ENCODE data around the gene MEIS1.
"Not testable (repeated sequence)": the region's sequence is repeated elsewhere in the genome, so short reads cannot be mapped to it uniquely, and the experiment has no call there.

Gene MEIS1

DNA sequence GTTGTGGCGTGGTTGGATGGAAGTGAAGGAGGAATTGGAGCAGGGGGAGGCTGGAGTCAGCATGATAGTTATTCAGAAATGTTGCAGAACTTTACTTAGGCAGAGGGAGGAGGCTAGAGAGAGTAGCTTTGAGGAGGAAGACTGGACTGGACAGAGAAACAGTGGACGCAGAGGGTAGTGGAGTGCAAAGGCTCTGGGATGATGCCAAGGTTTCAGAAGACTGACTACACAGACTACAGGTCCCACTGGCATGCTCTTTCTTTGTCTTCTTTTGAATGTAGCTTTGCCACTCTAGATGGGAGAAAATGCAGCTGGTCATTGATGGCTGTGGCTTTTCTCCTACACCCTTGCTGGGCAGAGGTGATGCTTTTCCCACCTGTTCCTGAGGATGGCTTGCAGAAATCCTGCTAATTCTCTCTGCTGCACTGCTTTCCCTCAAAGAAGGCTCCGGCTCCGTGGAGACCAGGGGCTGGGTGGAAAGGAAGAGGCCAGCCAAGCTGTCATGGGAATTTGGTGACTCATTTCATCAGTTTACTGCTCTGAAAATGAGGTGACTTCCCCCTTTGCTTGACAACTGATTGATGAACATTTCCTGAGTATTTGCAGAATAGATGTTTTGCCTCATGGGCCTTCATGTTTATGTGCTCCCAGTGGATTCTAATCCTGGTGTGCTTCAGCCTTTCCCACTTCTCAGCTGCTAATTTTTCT lies 42.4 kb downstream of the MEIS1 start:
- DNase-seq: no peak

DNA sequence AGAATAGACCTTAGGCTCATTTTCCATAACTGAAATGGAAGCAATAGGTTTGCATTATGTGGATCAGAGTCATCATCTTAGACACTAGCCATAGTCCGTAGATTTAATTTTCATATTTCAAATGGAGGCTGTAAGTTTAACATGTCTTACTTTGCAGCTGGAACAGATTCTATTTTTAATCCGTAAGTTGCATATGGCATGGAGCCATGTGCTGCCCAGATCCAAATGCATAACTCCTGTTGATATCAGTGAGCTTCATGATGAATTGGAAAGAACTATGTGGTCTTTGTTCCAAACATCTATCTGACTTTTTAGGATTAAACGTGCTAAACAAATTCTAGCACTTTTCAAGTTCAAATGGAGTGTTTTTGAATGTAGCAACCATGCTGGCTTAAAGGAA lies 43.4 kb downstream of the MEIS1 start:
- no peak for DNase-seq

DNA sequence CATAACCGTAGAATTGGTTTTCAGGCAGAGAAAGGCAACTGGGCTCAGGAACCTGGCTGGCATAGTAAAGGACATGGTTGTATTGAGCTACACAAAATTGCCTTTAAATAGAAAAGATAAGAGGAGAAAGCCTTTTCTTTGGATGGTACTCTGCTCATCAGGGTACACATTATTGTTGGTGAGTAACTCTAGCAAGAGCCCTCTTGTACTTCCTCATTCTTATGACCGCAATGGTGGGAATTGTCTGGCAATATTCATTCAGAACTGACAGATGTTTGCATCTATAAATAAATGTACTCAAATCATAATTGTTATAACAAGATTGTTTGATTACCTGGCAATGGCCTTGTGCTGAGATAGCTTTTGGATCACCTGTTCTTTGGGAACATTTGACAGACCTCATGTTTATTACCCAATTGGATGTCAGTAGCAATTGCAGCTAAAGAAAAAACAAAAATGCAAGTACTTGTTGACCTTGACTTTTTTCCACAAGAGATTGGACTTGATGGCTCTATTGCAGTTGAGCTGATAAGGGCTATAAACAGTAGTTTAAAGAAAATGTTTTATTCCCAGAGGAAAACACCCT lies 43.9 kb downstream of the MEIS1 start:
- no peak for DNase-seq

- no peak for DNase-seq
Measured at GRCh38 chr2:66481100-66481549, 46.2 kb downstream of the MEIS1 start.

GRCh38 chr2:66485252-66485651 lies 50.3 kb downstream of the MEIS1 start:
- not testable (repeated sequence) for DNase-seq

GRCh38 chr2:66488946-66489345 lies 54.0 kb downstream of the MEIS1 start:
- DNase-seq: no peak

DNA sequence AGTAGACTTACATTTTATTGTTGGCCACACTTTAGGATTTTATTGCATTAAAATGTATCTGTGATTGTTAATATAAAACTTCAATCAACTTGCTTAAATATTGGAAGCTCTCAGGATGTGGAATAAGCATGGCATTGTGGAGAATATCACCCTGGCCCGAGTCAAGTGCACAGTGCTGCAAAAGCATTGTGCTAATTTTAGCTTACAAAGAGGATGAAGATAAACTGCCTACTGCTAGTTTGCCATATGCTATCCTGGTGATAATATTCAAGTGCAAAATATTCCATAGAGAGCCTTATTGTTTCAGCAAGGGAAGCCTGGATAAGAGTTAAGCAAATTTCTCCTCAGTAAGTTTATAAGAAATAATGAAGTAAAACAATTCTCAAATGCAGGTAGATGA lies 54.5 kb downstream of the MEIS1 start:
- DNase-seq: no peak

- no peak for DNase-seq
Measured at GRCh38 chr2:66490588-66491001, 55.7 kb downstream of the MEIS1 start.

- no peak for DNase-seq
Measured at GRCh38 chr2:66494708-66495107, 59.8 kb downstream of the MEIS1 start.

DNA sequence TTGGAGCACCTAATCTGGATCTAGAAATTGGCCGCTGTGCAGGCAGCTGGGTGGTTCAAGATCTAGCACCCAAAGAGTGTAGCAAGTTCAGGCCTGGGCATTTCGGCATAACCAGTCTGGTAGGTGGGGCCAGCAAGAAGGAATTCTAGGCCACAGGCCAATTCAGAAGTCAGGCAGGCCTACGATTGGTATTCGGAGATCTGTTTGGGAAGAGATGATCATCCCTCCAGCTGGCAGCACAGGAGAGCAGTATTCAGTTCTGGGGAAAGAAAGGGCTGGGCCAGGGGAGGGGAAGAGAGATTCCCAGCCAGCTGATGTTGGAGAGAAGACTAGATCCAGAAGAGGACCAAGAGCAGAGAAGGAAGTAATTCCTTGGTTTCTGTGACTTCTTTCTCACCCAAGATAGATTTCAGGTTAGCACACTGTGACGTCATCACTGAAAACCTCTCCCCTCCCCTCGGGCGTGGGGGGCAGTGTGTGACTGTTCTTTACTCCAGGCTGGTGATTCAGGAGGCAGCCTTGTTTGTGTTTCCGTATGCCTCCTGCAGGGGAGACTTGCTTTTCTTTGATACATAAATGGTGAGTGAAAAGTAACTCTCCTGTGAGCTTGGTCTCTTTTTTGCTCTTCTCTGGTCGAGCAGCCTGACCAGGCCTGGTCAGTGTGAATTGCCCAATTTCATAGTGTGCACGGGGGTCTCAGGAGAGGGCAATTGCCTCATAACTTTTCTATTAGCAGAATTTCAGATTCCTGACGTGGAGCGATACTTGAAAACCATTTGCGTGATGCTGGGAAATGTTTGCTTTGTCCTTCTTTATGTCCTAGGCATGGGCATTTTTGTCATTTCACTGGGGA lies 61.1 kb downstream of the MEIS1 start:
- no peak for DNase-seq

DNA sequence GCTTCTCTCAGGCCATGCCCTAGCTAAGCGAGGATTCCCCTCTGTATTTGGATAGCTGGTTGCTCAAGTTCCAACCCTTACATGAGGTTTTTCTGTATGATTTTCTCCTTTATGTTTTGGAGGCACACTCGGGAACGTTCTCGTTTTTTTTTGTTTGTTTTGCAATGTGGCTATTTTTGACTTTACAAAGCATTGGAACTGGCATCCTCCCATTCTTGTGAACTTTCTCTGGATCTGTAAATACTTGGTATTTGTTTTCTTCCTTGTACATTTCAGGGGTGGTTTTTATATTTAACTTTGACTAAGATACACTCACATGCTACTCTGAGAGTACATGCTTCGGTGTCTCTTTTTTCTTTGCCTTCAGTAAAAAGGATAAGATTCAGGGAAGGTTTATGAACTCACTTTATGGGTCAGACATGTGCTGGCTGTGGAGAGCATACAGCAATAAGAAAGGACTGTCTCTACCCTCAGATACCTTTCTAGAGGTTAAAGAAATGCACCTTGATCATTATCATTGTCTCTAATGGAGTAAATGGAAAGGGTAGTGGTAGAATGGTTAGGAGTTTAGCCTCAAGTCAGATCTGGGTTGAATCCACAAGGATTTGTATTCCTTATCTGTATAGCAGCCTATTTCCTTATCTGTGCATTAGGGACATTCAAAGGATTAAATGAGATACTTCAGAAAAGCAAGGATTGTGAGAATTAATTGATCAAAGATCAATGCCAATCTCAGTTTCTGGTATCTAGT lies 61.9 kb downstream of the MEIS1 start:
- no peak for DNase-seq

DNA sequence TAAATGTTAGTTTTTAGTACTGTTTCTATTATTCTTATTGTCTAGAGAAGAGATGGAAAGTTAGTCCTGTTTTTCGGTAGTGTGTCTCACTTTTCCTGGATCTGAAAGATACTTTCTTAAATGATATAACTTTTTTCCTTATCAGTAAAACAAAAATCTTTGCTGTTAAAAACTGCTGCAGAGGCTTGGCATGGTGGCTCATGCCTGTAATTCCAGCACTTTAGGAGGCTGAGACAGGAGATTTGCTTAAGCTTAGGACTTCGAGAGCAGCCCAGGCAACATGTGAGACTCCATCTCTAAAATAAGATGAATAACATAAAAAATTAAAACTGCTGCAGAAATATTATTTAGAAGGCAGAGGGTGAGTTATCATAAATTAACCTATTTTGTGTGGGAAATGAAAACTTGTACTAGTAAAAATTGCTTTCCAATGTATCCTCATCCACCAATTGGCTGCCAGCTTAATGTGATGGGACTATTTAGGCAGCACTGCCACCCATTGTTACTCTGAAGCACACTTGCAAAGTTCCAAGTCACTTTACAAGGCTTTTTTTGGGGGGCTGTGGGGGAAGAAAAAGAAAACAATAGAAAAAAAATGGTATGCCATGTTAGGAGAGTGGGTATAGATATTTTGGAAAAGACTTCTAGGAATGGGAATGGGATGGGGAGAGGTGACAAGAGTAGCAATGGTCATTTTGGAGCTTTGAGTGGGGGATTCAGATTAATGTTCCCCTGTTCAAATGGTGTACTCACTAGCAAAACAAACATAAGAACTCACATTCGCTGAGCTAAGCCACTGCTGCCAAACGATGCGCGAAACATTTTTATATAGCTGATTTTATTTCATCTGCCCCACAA lies 62.7 kb downstream of the MEIS1 start:
- no peak for DNase-seq

DNA sequence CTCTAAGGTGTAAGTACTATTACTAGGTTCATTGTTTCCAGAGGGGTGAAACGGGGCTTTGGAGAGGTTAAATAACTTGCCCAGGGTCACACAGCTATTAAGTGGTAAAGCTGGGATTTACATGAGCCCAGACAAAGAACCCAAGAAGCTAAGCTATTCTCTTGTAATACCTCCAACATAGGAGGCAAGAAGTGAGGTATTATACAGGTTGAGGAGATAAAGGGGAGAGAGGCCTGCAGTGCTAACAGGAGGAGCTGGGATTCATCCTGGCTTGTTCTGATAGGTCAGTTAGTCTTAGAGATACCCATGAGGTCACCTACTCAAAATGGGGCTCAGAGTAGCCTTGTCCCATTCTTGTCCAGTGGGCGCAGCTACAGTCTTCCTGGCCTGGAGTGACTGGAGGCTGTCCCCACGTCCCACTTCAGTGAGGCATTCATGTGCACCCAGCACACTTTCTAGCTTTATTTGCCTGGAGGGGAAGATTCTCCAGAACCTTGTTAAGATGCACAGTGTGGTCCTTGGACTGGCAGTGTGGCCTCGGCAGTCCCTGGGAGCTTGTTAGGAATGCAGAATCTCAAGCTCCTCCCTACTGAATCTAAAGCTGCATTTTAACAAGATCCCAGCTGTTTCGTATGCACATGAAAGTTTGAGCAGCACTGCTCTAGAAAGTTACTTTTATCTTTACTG lies 63.5 kb downstream of the MEIS1 start:
- no peak for DNase-seq

DNA sequence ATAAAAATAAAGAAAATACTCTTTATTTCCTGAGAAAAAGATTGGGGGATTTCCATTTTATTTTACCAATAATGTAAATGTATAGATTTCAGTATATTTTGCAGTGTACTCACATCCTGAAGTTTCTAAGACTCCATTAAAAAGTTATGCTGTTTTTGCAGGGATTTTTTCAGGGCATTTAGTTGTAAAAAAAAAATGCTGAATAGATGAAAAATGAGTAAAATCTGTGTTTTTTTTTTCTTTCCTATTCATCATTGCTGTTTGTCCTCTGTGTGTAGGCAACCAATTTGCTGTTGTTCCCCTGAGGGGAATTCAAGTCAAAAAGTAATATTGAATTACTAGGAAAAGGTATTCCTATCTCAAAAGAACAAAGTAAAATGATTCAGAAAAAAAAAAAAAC lies 66.3 kb downstream of the MEIS1 start:
- DNase-seq: no peak

GRCh38 chr2:66506265-66506664 lies 71.3 kb downstream of the MEIS1 start:
- no peak for DNase-seq

DNA sequence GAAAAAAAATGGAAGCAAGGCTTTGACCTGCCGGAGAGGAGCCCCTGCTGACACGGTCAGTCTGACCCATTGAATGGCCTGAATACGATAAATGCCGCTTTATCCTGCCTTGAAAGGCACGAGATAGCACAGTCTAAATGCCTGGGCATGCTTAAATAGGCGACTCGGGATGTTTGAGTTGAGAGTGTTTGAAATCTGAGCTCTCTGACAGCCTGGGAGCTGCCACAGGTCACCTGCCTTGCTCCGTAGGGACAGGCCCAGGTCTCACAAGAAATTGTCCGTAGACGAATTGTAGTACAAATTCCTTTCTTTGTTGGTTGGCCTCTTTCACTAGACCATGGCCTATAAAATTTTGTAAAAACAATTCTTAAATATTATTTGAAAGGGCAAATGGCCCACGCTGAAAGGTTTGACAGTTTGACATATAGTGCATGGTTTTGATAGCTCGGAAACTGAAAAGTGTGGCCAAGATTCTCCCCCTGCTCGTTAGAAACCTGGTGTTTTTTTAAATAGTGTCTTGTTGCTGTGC lies 72.8 kb downstream of the MEIS1 start:
- no peak for DNase-seq

DNA sequence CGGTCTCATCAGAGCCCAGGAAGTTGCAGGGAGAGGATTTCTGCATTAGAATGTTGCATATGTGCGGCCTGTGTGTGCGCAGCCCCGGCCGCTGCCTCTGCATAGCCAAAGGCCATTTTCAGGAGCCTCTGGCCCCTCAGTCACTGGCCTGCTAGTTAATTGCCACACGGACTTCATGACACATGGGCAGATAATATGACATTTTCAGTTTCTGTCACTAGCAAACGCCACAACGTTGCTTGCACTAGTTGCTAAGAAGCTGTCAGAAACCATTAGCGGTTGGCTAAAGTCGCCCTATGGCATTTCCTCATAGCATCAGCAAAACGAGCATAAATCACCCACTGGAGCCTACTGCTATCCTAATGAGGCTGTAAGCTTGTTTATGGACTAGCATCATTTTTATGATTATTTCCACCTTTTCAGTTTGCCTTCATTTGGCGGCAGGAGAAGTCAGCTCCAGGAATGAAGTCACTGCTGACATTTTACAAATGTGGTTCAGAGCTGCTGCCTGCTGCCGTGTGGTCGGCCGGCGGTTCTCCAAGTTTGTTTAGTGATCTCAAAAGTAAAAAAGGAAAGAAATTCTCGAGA lies 73.7 kb downstream of the MEIS1 start:
- no peak for DNase-seq

DNA sequence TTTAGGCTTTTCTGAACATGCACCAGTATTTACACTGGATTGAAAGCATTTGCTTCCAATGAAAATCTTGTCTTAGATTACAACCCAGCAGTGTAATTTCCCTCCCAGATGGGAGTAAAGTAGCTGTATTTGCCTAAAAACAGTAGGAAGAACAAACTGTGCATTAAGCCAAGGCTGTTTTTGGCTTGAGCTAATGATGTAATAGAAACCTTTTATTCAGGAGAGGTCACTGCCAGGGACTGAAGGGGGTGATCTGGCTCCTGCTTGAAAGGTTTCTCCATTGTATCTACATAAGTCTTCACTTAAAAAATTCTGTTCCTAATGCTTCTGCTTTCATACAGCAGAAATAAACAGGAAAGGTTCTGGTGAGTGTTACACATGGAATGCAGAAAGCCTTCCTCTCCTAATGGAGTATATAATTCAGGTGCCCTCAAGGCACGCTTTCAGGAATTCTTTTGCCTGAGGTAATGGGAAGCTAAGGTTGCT lies 74.4 kb downstream of the MEIS1 start:
- DNase-seq: no peak

GRCh38 chr2:66512626-66513025 lies 77.7 kb downstream of the MEIS1 start:
- DNase-seq: no peak

DNA sequence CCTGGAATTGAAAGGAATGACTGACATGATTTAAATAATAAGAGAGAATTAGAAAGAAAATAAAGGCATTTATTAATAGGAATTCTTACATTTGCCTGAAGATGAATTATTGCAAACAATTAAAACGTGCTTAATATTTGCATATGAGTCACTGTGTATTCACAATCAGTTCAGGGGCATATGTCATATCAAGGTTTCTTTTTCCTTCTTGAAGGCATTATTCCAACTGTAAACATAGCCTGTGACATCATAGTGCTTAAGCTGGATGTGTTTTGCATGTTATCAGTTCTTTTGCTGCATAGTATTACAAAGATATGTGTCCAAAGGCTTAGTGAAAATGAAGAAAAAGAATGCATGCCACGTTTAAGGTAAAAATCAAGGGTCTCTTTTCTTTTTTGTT lies 80.8 kb downstream of the MEIS1 start:
- no peak for DNase-seq

GRCh38 chr2:66516499-66516898 lies 81.6 kb downstream of the MEIS1 start:
- no peak for DNase-seq
